Mesothelial cell of epicardium (in vitro differentiated cells): ENCODE data around the gene SGCD. TPM values are rescaled to one million over a fixed set of nuclear protein-coding genes. Genes with fewer than 3 reads are reported as not detected.
"Not testable (repeated sequence)": the region's sequence is repeated elsewhere in the genome, so short reads cannot be mapped to it uniquely, and the experiment has no call there.

Experiments used
- DNase-seq, 2 experiments: peaks; one replicate each; pipeline ENCODE4 v3.0.0; 2021; ENCODE audit warnings: low spot score in 2 of 2; ENCODE audit not compliant: unreplicated experiment in 2 of 2
- H3K27ac Mint-ChIP-seq: 2 replicates; pipeline ENCODE4 v1.8.0; 2021; ENCODE audit warnings: mixed read lengths
- H3K27me3 Mint-ChIP-seq: 2 replicates; pipeline ENCODE4 v1.8.0; 2021; ENCODE audit warnings: low read depth, mixed read lengths
- H3K36me3 Mint-ChIP-seq: 2 replicates; pipeline ENCODE4 v1.8.0; 2021; ENCODE audit warnings: mixed read lengths
- H3K4me1 Mint-ChIP-seq: 2 replicates; pipeline ENCODE4 v1.8.0; 2021; ENCODE audit warnings: mixed read lengths
- H3K4me3 Mint-ChIP-seq: 2 replicates; pipeline ENCODE4 v1.8.0; 2021; ENCODE audit warnings: mild to moderate bottlenecking, moderate library complexity, mixed read lengths
- H3K9me3 Mint-ChIP-seq: 2 replicates; pipeline ENCODE4 v1.8.0; 2021; ENCODE audit warnings: mixed read lengths
- CTCF ChIP-seq: fragments of 200-600 bp; sonication (generic); IDR thresholded peaks from one replicate; pipeline ENCODE4 v1.5.0; 2021; ENCODE audit warnings: antibody characterized with exemption; ENCODE audit not compliant: unreplicated experiment
- total RNA-seq: library from RNA; stranded (reverse); gene quantifications from 3 replicates; pipeline ENCODE4 v1.2.1, GENCODE V29; 2021

Gene SGCD
- total RNA-seq, 1 donor from 2014 or later = 4.9 TPM

GRCh38 chr5:156593546-156593945 lies 266.6 kb downstream of the SGCD start:
- no peak for TF ChIP-seq CTCF
- Mint-ChIP-seq H3K9me3 (no peaks in the 10 kb centered on the region), H3K27ac (no peak overlapping the region), H3K4me1 (peaks cover 19% of the 10 kb centered on the region), H3K36me3 (no peaks in the 10 kb centered on the region), H3K4me3 (no peak overlapping the region), H3K27me3 (peaks cover 3% of the 10 kb centered on the region)
- no peak for DNase-seq

GRCh38 chr5:156594406-156594805 lies 267.4 kb downstream of the SGCD start:
- Mint-ChIP-seq H3K4me3 (no peak overlapping the region), H3K27me3 (no peaks in the 10 kb centered on the region), H3K4me1 (peaks cover 13% of the 10 kb centered on the region), H3K9me3 (no peaks in the 10 kb centered on the region), H3K36me3 (no peaks in the 10 kb centered on the region), H3K27ac (no peak overlapping the region)
- no peak for TF ChIP-seq CTCF
- no peak for DNase-seq

- H3K9me3 Mint-ChIP-seq = no peaks in the 10 kb centered on the region
- no peaks in the 10 kb centered on the region for H3K27me3 Mint-ChIP-seq
- no peak for TF ChIP-seq CTCF
- H3K4me3 Mint-ChIP-seq = no peak overlapping the region
- peaks cover 9% of the 10 kb centered on the region for H3K4me1 Mint-ChIP-seq
- no peaks in the 10 kb centered on the region for H3K36me3 Mint-ChIP-seq
- H3K27ac Mint-ChIP-seq = no peak overlapping the region
- no peak for DNase-seq
Measured at GRCh38 chr5:156595132-156595787, 268.3 kb downstream of the SGCD start.

GRCh38 chr5:156597276-156597675 lies 270.3 kb downstream of the SGCD start:
- peaks cover 15% of the 10 kb centered on the region for H3K9me3 Mint-ChIP-seq
- H3K27me3 Mint-ChIP-seq = no peaks in the 10 kb centered on the region
- no peaks in the 10 kb centered on the region for H3K4me1 Mint-ChIP-seq
- H3K36me3 Mint-ChIP-seq = peaks cover 4% of the 10 kb centered on the region
- DNase-seq = no peak
- H3K27ac Mint-ChIP-seq = no peak overlapping the region
- no peak for TF ChIP-seq CTCF
- H3K4me3 Mint-ChIP-seq = no peak overlapping the region

- Mint-ChIP-seq H3K27me3 (no peaks in the 10 kb centered on the region), H3K4me3 (no peak overlapping the region), H3K36me3 (peaks cover 8% of the 10 kb centered on the region), H3K9me3 (peaks cover 31% of the 10 kb centered on the region), H3K27ac (no peak overlapping the region), H3K4me1 (no peaks in the 10 kb centered on the region)
- no peak for DNase-seq
- no peak for TF ChIP-seq CTCF
Measured at GRCh38 chr5:156598964-156599363, 272.0 kb downstream of the SGCD start.

- H3K27ac Mint-ChIP-seq, H3K27me3 Mint-ChIP-seq, H3K4me1 Mint-ChIP-seq, DNase-seq, H3K36me3 Mint-ChIP-seq, H3K4me3 Mint-ChIP-seq: not testable (repeated sequence)
- peaks cover 33% of the 10 kb centered on the region for H3K9me3 Mint-ChIP-seq
Measured at GRCh38 chr5:156610582-156610981, 283.6 kb downstream of the SGCD start.
